ENCODE data around the gene MAD1L1.
"Not testable (repeated sequence)": the region's sequence is repeated elsewhere in the genome, so short reads cannot be mapped to it uniquely, and the experiment has no call there.

Gene MAD1L1

GRCh38 chr7:1829111-1829510 is 403.6 kb downstream of the MAD1L1 start:
- TF ChIP-seq EZH2 (IDR thresholded peaks at IDR 0.05) (no peak), POLR2AphosphoS5 (IDR thresholded peaks at IDR 0.05; ENCODE audit: borderline replicate concordance, low read depth, low read length) (no peak), FOXP2 (optimal IDR thresholded peaks at IDR 0.05; ENCODE audit: control extremely low read depth, extremely low read length, insufficient read depth) (no peak)
- H3K4me3 ChIP-seq = no peak overlapping the region
- H3K36me3 ChIP-seq (ENCODE audit: insufficient read depth, low read length) = no peaks in the 10 kb centered on the region
- H3K27ac ChIP-seq = no peak overlapping the region
- DNase-seq (ENCODE audit: low read depth, low spot score) = no peak
- no peak overlapping the region for H3K9ac ChIP-seq (ENCODE audit: insufficient read length)
- no peaks in the 10 kb centered on the region for H3K9me3 ChIP-seq (ENCODE audit: low read depth, low read length)

DNA sequence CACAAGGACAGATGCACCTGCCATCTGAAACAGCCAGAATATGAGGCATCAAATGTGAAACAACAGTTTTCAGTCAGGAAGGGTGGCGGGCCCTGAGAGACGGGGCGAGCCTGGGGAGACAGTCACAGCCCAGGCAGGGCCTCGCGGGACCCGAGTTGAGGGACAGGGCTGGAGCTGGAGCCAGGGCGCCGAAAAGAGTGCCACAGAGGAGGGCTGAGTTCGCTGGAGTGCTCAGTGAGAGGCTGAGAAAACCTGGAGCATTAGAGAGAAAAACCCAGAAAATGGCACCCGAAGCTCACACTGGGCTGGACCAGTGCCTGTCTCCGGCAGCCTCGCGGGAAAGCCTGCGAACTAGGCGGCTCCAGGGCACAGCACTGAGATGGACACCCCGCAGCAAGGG is 404.6 kb downstream of the MAD1L1 start:
- H3K9me3 ChIP-seq (ENCODE audit: low read depth, low read length); H3K9ac ChIP-seq (ENCODE audit: insufficient read length); DNase-seq (ENCODE audit: low read depth, low spot score); H3K4me3 ChIP-seq; H3K36me3 ChIP-seq (ENCODE audit: insufficient read depth, low read length); H3K27ac ChIP-seq: not testable (repeated sequence)

DNA sequence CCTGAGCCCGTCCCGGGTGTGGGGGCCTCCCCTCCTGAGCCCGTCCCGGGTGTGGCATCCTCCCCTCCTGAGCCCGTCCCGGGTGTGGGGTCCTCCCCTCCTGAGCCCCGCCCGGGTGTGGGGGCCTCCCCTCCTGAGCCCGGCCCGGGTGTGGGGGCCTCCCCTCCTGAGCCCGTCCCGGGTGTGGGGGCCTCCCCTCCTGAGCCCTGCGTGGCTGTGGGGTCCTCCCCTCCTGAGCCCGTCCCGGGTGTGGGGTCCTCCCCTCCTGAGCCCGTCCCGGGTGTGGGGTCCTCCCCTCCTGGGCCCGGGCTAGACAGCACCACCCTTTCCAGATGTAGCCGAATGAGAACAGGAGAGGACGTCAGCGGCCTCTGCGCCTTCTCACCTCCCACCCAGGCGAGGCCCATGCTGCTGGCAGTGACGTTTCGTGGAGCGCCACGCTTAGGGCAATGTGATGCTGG is 405.2 kb downstream of the MAD1L1 start:
- not testable (repeated sequence) for H3K36me3 ChIP-seq (ENCODE audit: insufficient read depth, low read length); H3K4me3 ChIP-seq; H3K27ac ChIP-seq; H3K9me3 ChIP-seq (ENCODE audit: low read depth, low read length); H3K9ac ChIP-seq (ENCODE audit: insufficient read length); DNase-seq (ENCODE audit: low read depth, low spot score)

DNA sequence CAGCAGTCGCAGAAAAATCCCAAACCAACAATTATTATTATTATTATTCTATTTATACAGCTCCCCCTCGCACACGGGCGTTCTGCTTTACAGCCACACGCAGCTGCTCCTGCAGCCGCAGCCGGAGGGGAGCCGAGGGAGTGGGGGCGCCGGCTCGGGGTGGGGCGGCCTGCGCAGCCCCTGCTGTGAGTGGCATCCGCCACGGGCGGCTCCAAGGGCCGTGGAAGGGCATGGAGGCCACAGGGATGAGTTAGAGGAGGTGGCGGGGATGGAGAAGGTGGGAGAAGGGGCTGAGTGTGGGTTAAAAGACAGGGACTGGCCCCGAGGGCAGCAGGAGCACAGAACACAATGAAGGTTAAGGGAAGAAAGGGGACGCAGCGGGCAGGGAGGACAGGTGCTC is 405.8 kb downstream of the MAD1L1 start:
- DNase-seq (ENCODE audit: low read depth, low spot score); H3K9me3 ChIP-seq (ENCODE audit: low read depth, low read length); H3K27ac ChIP-seq; H3K36me3 ChIP-seq (ENCODE audit: insufficient read depth, low read length); H3K4me3 ChIP-seq; H3K9ac ChIP-seq (ENCODE audit: insufficient read length): not testable (repeated sequence)

DNA sequence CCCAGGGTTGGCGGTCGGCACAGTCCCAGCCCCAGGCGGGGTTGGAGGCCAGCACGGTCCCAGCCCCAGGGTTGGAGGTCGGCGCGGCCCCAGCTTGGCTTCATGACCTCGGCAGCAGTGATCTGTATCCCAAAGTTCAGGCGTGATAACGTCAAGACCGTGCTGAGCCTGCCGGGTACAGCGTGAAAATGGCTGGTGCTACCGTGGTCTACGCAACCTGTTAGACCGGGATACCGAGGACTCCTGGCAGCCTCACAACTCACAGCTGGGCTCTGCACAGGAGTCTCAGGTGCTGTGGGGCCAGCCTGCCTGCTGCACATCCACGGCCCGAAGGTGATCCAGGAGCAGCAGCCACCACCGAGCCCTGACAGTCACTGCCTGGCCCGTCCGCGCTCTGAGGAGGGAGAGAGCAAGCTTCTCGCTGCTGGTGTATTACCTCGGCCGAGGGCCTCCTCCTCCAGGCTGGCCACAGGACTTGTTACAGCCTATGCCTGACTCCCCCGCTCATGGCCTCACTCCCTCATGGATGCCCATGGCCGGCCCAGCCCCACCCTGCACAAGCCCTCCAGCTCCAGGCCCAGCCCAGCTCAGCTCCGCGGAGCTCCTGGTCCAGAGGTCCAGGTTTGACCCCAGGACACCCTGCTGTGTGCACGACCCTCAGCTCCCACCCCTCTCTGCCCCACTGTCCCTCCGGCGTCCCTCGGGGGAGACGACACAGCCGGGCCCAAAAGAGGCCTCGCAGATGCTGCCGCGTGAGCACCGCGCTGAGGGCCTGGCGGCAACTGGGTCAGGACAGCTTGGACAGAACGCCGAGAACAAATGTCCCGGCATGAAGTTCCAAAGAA is 406.6 kb downstream of the MAD1L1 start:
- H3K36me3 ChIP-seq (ENCODE audit: insufficient read depth, low read length) = no peaks in the 10 kb centered on the region
- H3K27ac ChIP-seq = no peak overlapping the region
- no peak for DNase-seq (ENCODE audit: low read depth, low spot score)
- no peak overlapping the region for H3K4me3 ChIP-seq
- H3K9ac ChIP-seq (ENCODE audit: insufficient read length) = no peak overlapping the region
- TF ChIP-seq POLR2AphosphoS5 (IDR thresholded peaks at IDR 0.05; ENCODE audit: borderline replicate concordance, low read depth, low read length) (no peak), EZH2 (IDR thresholded peaks at IDR 0.05) (no peak), FOXP2 (optimal IDR thresholded peaks at IDR 0.05; ENCODE audit: control extremely low read depth, extremely low read length, insufficient read depth) (no peak)
- H3K9me3 ChIP-seq (ENCODE audit: low read depth, low read length) = no peaks in the 10 kb centered on the region

DNA sequence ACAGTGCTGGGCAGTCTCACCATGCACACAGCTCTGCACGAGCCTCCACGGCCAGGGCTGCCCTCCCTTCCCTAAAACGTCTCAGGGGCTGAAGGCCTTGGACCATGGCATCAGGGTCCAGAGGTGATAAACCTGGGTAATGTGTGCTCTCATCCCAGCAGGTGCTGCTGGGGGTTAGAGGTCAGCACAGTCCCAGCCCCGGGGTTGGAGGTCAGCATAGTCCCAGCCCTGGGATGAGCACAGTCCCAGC is 407.2 kb downstream of the MAD1L1 start:
- not testable (repeated sequence) for H3K9me3 ChIP-seq (ENCODE audit: low read depth, low read length); H3K36me3 ChIP-seq (ENCODE audit: insufficient read depth, low read length); H3K4me3 ChIP-seq; H3K9ac ChIP-seq (ENCODE audit: insufficient read length); DNase-seq (ENCODE audit: low read depth, low spot score); H3K27ac ChIP-seq

DNA sequence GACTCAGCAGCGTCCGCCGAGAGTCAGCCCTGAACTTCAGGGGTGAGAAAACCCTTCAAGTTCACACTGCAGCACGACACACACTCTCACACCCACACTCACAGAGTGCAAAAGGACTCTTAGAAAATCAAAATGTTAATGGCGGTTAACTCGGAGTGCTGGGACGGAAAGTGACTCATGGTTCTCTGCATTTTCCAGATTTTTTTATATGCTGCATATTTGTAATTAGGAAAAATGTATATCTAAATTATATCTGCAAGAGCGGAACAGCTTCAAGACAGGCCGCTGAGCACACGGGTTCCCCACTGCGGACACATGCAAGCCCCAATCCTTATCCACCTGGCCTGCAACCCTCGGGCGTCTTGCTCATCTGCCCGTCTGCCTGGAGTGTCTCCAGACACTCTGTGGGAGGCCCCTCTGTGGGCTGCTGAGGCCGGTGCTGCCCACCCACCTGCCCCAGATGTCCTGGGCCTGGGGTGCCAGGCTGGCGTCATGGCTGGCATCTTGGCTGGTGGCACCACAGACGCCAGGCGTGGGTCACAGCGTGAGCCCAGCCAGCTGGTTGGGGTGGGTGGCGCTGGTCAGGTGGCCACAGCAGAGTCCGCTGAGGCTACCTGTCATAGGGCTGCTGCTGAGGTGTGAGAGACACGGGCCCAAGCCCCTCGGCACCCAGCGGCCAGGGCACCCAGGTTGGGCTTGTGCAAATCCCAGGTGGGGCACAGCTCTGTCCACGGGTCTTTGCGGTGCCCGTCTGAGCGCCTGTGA is 407.7 kb downstream of the MAD1L1 start:
- H3K4me3 ChIP-seq; H3K27ac ChIP-seq; H3K9me3 ChIP-seq (ENCODE audit: low read depth, low read length); H3K36me3 ChIP-seq (ENCODE audit: insufficient read depth, low read length); DNase-seq (ENCODE audit: low read depth, low spot score); H3K9ac ChIP-seq (ENCODE audit: insufficient read length): not testable (repeated sequence)

- not testable (repeated sequence) for DNase-seq (ENCODE audit: low read depth, low spot score); H3K4me3 ChIP-seq; H3K27ac ChIP-seq; H3K36me3 ChIP-seq (ENCODE audit: insufficient read depth, low read length); H3K9me3 ChIP-seq (ENCODE audit: low read depth, low read length); H3K9ac ChIP-seq (ENCODE audit: insufficient read length)
These were observed 408.4 kb downstream of the MAD1L1 start for GRCh38 chr7:1824151-1824881.

DNA sequence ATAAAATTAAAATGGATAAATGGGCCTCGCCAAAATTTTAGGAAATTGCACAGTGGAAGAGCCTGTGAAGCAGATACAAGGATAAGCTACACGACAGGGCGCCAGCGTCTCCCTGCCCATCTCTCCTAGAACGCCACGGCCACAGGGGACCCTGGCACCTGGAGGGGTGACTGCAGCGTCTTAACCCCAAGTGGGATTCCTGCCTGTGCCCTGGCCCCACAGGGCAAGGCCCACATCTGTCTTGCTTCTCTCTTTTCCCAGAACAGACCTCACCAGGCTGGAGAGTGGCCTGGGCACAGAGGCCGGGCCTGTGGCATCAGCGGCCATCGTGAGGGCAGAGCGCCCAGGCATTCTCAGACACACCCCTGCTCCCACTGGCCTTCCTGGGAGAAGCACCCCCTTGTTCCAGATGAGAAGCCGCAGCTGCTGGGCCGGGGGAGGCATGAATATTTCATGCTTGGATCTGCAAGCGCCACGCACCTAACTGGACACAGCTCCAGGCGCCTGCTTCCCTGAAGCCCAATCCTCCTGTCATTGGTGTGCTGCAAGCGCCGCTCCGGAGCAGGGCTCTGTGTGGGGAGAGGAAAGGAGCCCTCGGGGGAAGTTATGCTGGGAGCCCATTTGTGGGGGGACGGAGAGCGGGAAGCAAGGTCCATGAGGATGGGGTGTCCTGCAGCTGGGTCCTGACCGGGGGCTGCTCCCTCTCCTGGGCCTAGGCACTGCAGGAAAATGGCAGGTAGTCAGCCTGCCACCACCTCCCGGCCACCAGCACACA is 409.2 kb downstream of the MAD1L1 start:
- Histone ChIP-seq H3K27ac (no peak overlapping the region), H3K9me3 (ENCODE audit: low read depth, low read length) (no peaks in the 10 kb centered on the region), H3K4me3 (no peak overlapping the region), H3K9ac (ENCODE audit: insufficient read length) (no peak overlapping the region), H3K36me3 (ENCODE audit: insufficient read depth, low read length) (no peaks in the 10 kb centered on the region)
- TF ChIP-seq FOXP2 (optimal IDR thresholded peaks at IDR 0.05; ENCODE audit: control extremely low read depth, extremely low read length, insufficient read depth) = no peak
- TF ChIP-seq EZH2 (IDR thresholded peaks at IDR 0.05) = no peak
- TF ChIP-seq POLR2AphosphoS5 (IDR thresholded peaks at IDR 0.05; ENCODE audit: borderline replicate concordance, low read depth, low read length) = no peak
- no peak for DNase-seq (ENCODE audit: low read depth, low spot score)
